Measurements from ENCODE around the gene PIK3C3. TPM values are rescaled to one million over a fixed set of nuclear protein-coding genes. Genes with fewer than 3 reads are reported as not detected.
"Not testable (repeated sequence)": the region's sequence is repeated elsewhere in the genome, so short reads cannot be mapped to it uniquely, and the experiment has no call there.

PIK3C3 gene
- total RNA-seq, 3 donors from 2014 or later: 33.4 to 70.4 (median 45.9) TPM

- no peak for TF ChIP-seq CTCF (IDR thresholded peaks at IDR 0.05)
- no peak for TF ChIP-seq POLR2AphosphoS5 (IDR thresholded peaks at IDR 0.05)
- no peak for TF ChIP-seq POLR2A (IDR thresholded peaks at IDR 0.05)
- intact Hi-C loops (cut with DNase I; ENCODE audit: low total_unique reads): no loop called here
- Histone ChIP-seq H3K27ac (no peak overlapping the region), H3K4me1 (no peaks in the 10 kb centered on the region), H3K9me3 (no peaks in the 10 kb centered on the region), H3K4me3 (no peak overlapping the region), H3K27me3 (no peaks in the 10 kb centered on the region), H3K36me3 (peaks cover 8% of the 10 kb centered on the region)
- no peak for DNase-seq (ENCODE audit: low spot score in 2 of 2)
Measured at GRCh38 chr18:42039396-42039795, 84.4 kb downstream of the PIK3C3 start.

- intact Hi-C loops (cut with DNase I; ENCODE audit: low total_unique reads): no loop called here
- TF ChIP-seq POLR2A (IDR thresholded peaks at IDR 0.05): no peak
- no peak for TF ChIP-seq CTCF (IDR thresholded peaks at IDR 0.05)
- no peak for TF ChIP-seq POLR2AphosphoS5 (IDR thresholded peaks at IDR 0.05)
- Histone ChIP-seq H3K4me1 (no peaks in the 10 kb centered on the region), H3K27ac (no peak overlapping the region), H3K9me3 (no peaks in the 10 kb centered on the region), H3K27me3 (no peaks in the 10 kb centered on the region), H3K4me3 (no peak overlapping the region), H3K36me3 (peaks cover 8% of the 10 kb centered on the region)
- no peak for DNase-seq (ENCODE audit: low spot score in 2 of 2)
Measured at GRCh38 chr18:42041793-42042192, 86.8 kb downstream of the PIK3C3 start.

- Histone ChIP-seq H3K27me3 (no peaks in the 10 kb centered on the region), H3K27ac (no peak overlapping the region), H3K9me3 (no peaks in the 10 kb centered on the region), H3K36me3 (peaks cover under 1% of the 10 kb centered on the region), H3K4me1 (no peaks in the 10 kb centered on the region), H3K4me3 (no peak overlapping the region)
- TF ChIP-seq POLR2A (IDR thresholded peaks at IDR 0.05): no peak
- no peak for TF ChIP-seq CTCF (IDR thresholded peaks at IDR 0.05)
- TF ChIP-seq POLR2AphosphoS5 (IDR thresholded peaks at IDR 0.05): no peak
- intact Hi-C loops (cut with DNase I; ENCODE audit: low total_unique reads): no loop called here
- no peak for DNase-seq (ENCODE audit: low spot score in 2 of 2)
Measured at GRCh38 chr18:42045346-42045745, 90.3 kb downstream of the PIK3C3 start.

- H3K36me3 ChIP-seq: no peaks in the 10 kb centered on the region
Measured at GRCh38 chr18:42047721-42048120, 92.7 kb downstream of the PIK3C3 start.

GRCh38 chr18:42048158-42048557 is 93.1 kb downstream of the PIK3C3 start:
- Histone ChIP-seq H3K4me1 (no peaks in the 10 kb centered on the region), H3K9me3 (no peaks in the 10 kb centered on the region), H3K27ac (peak overlapping the region in 1 of 2 donors; percentile 20), H3K36me3 (no peaks in the 10 kb centered on the region), H3K27me3 (no peaks in the 10 kb centered on the region), H3K4me3 (no peak overlapping the region)
- intact Hi-C loops (cut with DNase I; ENCODE audit: low total_unique reads): no loop called here
- DNase-seq (ENCODE audit: low spot score in 2 of 2): no peak
- no peak for TF ChIP-seq POLR2A (IDR thresholded peaks at IDR 0.05)

More at GRCh38 chr18:42047721-42048120, 92.7 kb downstream of the PIK3C3 start:
- Histone ChIP-seq H3K9me3 (no peaks in the 10 kb centered on the region), H3K4me1 (no peaks in the 10 kb centered on the region), H3K27ac (peak overlapping the region in 1 of 2 donors; percentile 20), H3K27me3 (no peaks in the 10 kb centered on the region), H3K4me3 (no peak overlapping the region)
- DNase-seq (ENCODE audit: low spot score in 2 of 2): no peak
- TF ChIP-seq POLR2AphosphoS5 (IDR thresholded peaks at IDR 0.05): no peak
- no peak for TF ChIP-seq POLR2A (IDR thresholded peaks at IDR 0.05)
- TF ChIP-seq CTCF (IDR thresholded peaks at IDR 0.05): no peak
- intact Hi-C loops (cut with DNase I; ENCODE audit: low total_unique reads): no loop called here

GRCh38 chr18:42049536-42049935 is 94.5 kb downstream of the PIK3C3 start:
- intact Hi-C loops (cut with DNase I; ENCODE audit: low total_unique reads); H3K27me3 ChIP-seq; H3K4me3 ChIP-seq; H3K4me1 ChIP-seq; H3K27ac ChIP-seq; H3K36me3 ChIP-seq; H3K9me3 ChIP-seq; DNase-seq (ENCODE audit: low spot score in 2 of 2): not testable (repeated sequence)

All from breast epithelium (tissue), 4 donors.